GM23338 (cell line): ENCODE measurements around the gene SETDB2. TPM values are rescaled to one million over a fixed set of nuclear protein-coding genes. Genes with fewer than 3 reads are reported as not detected.
"Not testable (repeated sequence)": the region's sequence is repeated elsewhere in the genome, so short reads cannot be mapped to it uniquely, and the experiment has no call there.

ENCODE experiments used
- ATAC-seq: fragments of 200-7000 bp; cut with Tn5 transposase; 3 replicates; pipeline ENCODE4 v1.9.1; 2020
- DNase-seq: peaks from one replicate; pipeline ENCODE4 v3.0.0-alpha.2; 2015; ENCODE audit warnings: low spot score
- H2AFZ ChIP-seq: fragments of 200-600 bp; sonication (generic); 2 replicates; pipeline ENCODE4 v1.8.0; 2016; ENCODE audit warnings: antibody characterized with exemption, mild to moderate bottlenecking, moderate library complexity
- H3F3A ChIP-seq: fragments of 200-600 bp; sonication (generic); replicated peaks from 2 replicates; pipeline ENCODE4 v1.8.0; 2017; ENCODE audit warnings: antibody characterized with exemption, mixed run types, low read depth
- H3K27ac ChIP-seq: fragments of 200-600 bp; sonication (generic); 2 replicates; pipeline ENCODE4 v1.6.1; 2016; ENCODE audit warnings: low read depth
- H3K27me3 ChIP-seq: fragments of 200-600 bp; sonication (generic); 2 replicates; pipeline ENCODE4 v1.8.0; 2016; ENCODE audit warnings: mild to moderate bottlenecking, mixed run types, moderate library complexity; ENCODE audit not compliant: insufficient read depth
- H3K36me3 ChIP-seq: fragments of 200-600 bp; sonication (generic); 2 replicates; pipeline ENCODE4 v1.8.0; 2016; ENCODE audit warnings: mild to moderate bottlenecking; ENCODE audit not compliant: insufficient read depth
- H3K4me1 ChIP-seq: fragments of 200-600 bp; sonication (generic); 2 replicates; pipeline ENCODE4 v1.8.0; 2016; ENCODE audit warnings: mild to moderate bottlenecking, moderate library complexity; ENCODE audit not compliant: insufficient read depth
- H3K4me2 ChIP-seq: fragments of 200-600 bp; sonication (generic); 2 replicates; pipeline ENCODE4 v1.7.1; 2017; ENCODE audit warnings: mixed run types
- H3K4me3 ChIP-seq: fragments of 200-600 bp; sonication (generic); 2 replicates; pipeline ENCODE4 v1.6.1; 2016; ENCODE audit warnings: mixed run types
- H3K79me2 ChIP-seq: fragments of 200-600 bp; sonication (generic); replicated peaks from 2 replicates; pipeline ENCODE4 v1.8.0; 2017; ENCODE audit warnings: mild to moderate bottlenecking; ENCODE audit not compliant: insufficient read depth
- H3K9me2 ChIP-seq: fragments of 200-600 bp; sonication (generic); 2 replicates; pipeline ENCODE4 v1.8.0; 2017; ENCODE audit not compliant: insufficient read depth
- H4K20me1 ChIP-seq: fragments of 200-600 bp; sonication (generic); replicated peaks from 2 replicates; pipeline ENCODE4 v1.8.0; 2017; ENCODE audit warnings: mild to moderate bottlenecking; ENCODE audit not compliant: insufficient read depth
- H3K27ac Mint-ChIP-seq: 2 replicates; pipeline ENCODE4 v1.8.0; 2020; ENCODE audit warnings: inconsistent platforms, mild to moderate bottlenecking, moderate library complexity, mixed read lengths
- H3K27me3 Mint-ChIP-seq: 3 replicates; pipeline ENCODE4 v1.8.0; 2022; ENCODE audit warnings: low read depth, mild to moderate bottlenecking, moderate library complexity, mixed read lengths, inconsistent platforms; ENCODE audit not compliant: insufficient read depth, poor library complexity
- H3K36me3 Mint-ChIP-seq: 3 replicates; pipeline ENCODE4 v1.8.0; 2021; ENCODE audit warnings: low read depth, mild to moderate bottlenecking, inconsistent platforms, moderate library complexity, mixed read lengths
- H3K4me1 Mint-ChIP-seq: 3 replicates; pipeline ENCODE4 v1.8.0; 2020; ENCODE audit warnings: mild to moderate bottlenecking, inconsistent platforms, mixed read lengths
- H3K4me3 Mint-ChIP-seq: 3 replicates; pipeline ENCODE4 v1.8.0; 2021; ENCODE audit warnings: moderate library complexity, mild to moderate bottlenecking, inconsistent platforms, mixed read lengths
- H3K9me3 Mint-ChIP-seq: 3 replicates; pipeline ENCODE4 v1.8.0; 2020; ENCODE audit warnings: moderate library complexity, mild to moderate bottlenecking, inconsistent platforms, mixed read lengths
- CTCF ChIP-seq, 2 experiments: fragments of 200-600 bp in 1 of 2; sonication (generic) in 1 of 2; conservative IDR thresholded peaks; 2 replicates each; pipeline versions ENCODE4 v1.5.1 to v1.6.1; 2016 to 2017; ENCODE audit warnings: antibody characterized with exemption in 2 of 2, low read depth in 2 of 2, mild to moderate bottlenecking in 2 of 2, moderate library complexity in 1 of 2
- POLR2AphosphoS5 ChIP-seq: IDR thresholded peaks from 2 replicates; pipeline ENCODE4 v1.6.1; 2016; ENCODE audit warnings: antibody characterized with exemption, low read depth
- REST ChIP-seq: IDR thresholded peaks from one replicate; pipeline ENCODE4 v1.6.1; 2018; ENCODE audit warnings: antibody characterized with exemption; ENCODE audit not compliant: unreplicated experiment
- polyA plus RNA-seq: library from polyadenylated mRNA; unstranded; fragments of >200 nt; fragmentation: Nextera tagmentation; extraction: Ambion mirVana; gene quantifications from 2 replicates; pipeline ENCODE4 v1.2.1, GENCODE V29; 2016
- total RNA-seq: library from RNA; depleted of rRNA; stranded (reverse); fragments of >200 nt; shearing (Covaris generic); gene quantifications from 2 replicates; pipeline ENCODE4 v1.2.3, GENCODE V29; 2014

The SETDB2 gene
- total and polyA plus RNA-seq, 2 experiments from 2014 or later: 4.6 to 5.8 TPM

GRCh38 chr13:49495783-49496762, 52.0 kb downstream of the SETDB2 start, which contains the start of gene PHF11:
PHF11 (plus strand) TSS chr13:49495953; CDS start chr13:49496002, 49 bp downstream.
- Histone ChIP-seq H3K4me2 (peak within 1 kb of the TSS; percentile 85), H3K9me2 (no peaks in the 10 kb centered on the region), H3F3A (peaks cover 5% of the 10 kb centered on the region; the same call in 1 of the 2 replicates), H2AFZ (peak within 1 kb of the TSS; percentile 99), H3K4me3 (peak within 1 kb of the TSS; percentile 68), H3K4me1 (no peaks in the 10 kb centered on the region; the same call in 1 of the 2 replicates), H3K36me3 (no peaks in the 10 kb centered on the region), H3K27me3 (no peaks in the 10 kb centered on the region), H3K79me2 (no peaks in the 10 kb centered on the region), H4K20me1 (no peaks in the 10 kb centered on the region), H3K27ac (peak within 1 kb of the TSS; percentile 94)
- Mint-ChIP-seq H3K27me3 (peaks cover 11% of the 10 kb centered on the region), H3K4me1 (0 out of 3 replicates have a peak, but pooled peaks cover 2% of the 10 kb centered on the region), H3K27ac (peak within 1 kb of the TSS; percentile 88), H3K9me3 (no peaks in the 10 kb centered on the region), H3K36me3 (no peaks in the 10 kb centered on the region), H3K4me3 (peak within 1 kb of the TSS; percentile 88)
- TF ChIP-seq POLR2AphosphoS5 (0 out of 2 replicates have a peak, but pooled peaks have one; percentile 42), REST (no peak), CTCF (conservative IDR thresholded peaks at IDR 0.05; ENCODE audit: low read depth in 2 of 2) (peak in 1 of 2 experiments; percentile 42; a peak in 3 of 4 replicates)
- peak; percentile 88 for ATAC-seq
- peak; percentile 78 for DNase-seq

- Histone ChIP-seq H3K4me2 (peak overlapping the region; percentile 85; the same call in 1 of the 2 replicates), H2AFZ (peak overlapping the region; percentile 96; the same call in 1 of the 2 replicates), H3K4me3 (peak overlapping the region; percentile 68; the same call in 1 of the 2 replicates)
- not testable (repeated sequence) for H3K27ac ChIP-seq, H3K9me3 Mint-ChIP-seq, DNase-seq, H3K9me2 ChIP-seq, H3K4me1 Mint-ChIP-seq, H4K20me1 ChIP-seq, H3K36me3 Mint-ChIP-seq, ATAC-seq, H3K27ac Mint-ChIP-seq, H3K27me3 ChIP-seq, H3K36me3 ChIP-seq, H3K79me2 ChIP-seq, H3F3A ChIP-seq, H3K4me1 ChIP-seq
- 0 out of 3 replicates have a peak overlapping the region, but pooled peaks have one; percentile 3 for H3K4me3 Mint-ChIP-seq
- peaks cover 11% of the 10 kb centered on the region for H3K27me3 Mint-ChIP-seq
Observed at GRCh38 chr13:49496837-49497236, 52.8 kb downstream of the SETDB2 start.
